Measurements from ENCODE around the gene SUGCT.

Gene SUGCT

GRCh38 chr7:40569326-40569725, 434.5 kb downstream of the SUGCT start:
- no peak for DNase-seq
- Histone ChIP-seq H3K4me3 (ENCODE audit: low read depth, low read length) (no peak overlapping the region), H3K27me3 (no peaks in the 10 kb centered on the region), H3K4me1 (peaks cover 9% of the 10 kb centered on the region), H3K36me3 (no peaks in the 10 kb centered on the region; the same call in 1 of the 2 replicates), H3K9me3 (no peaks in the 10 kb centered on the region)
- TF ChIP-seq CTCF (IDR thresholded peaks at IDR 0.05; ENCODE audit: low read depth, low read length): no peak

- Histone ChIP-seq H3K4me3 (ENCODE audit: low read depth, low read length) (no peak overlapping the region), H3K36me3 (no peaks in the 10 kb centered on the region; the same call in 1 of the 2 replicates), H3K27me3 (no peaks in the 10 kb centered on the region), H3K4me1 (peaks cover 9% of the 10 kb centered on the region), H3K9me3 (no peaks in the 10 kb centered on the region)
- no peak for DNase-seq
- TF ChIP-seq CTCF (IDR thresholded peaks at IDR 0.05; ENCODE audit: low read depth, low read length): no peak
Measured at GRCh38 chr7:40570223-40570622, 435.4 kb downstream of the SUGCT start.

- H3K36me3 ChIP-seq: no peaks in the 10 kb centered on the region; the same call in 1 of the 2 replicates
- DNase-seq: no peak
- no peaks in the 10 kb centered on the region for H3K9me3 ChIP-seq
- H3K4me1 ChIP-seq: peaks cover 9% of the 10 kb centered on the region
- H3K27me3 ChIP-seq: no peaks in the 10 kb centered on the region
- H3K4me3 ChIP-seq (ENCODE audit: low read depth, low read length): no peak overlapping the region
- TF ChIP-seq CTCF (IDR thresholded peaks at IDR 0.05; ENCODE audit: low read depth, low read length): no peak
Measured at GRCh38 chr7:40571796-40572195, 437.0 kb downstream of the SUGCT start.

GRCh38 chr7:40572810-40573465, 438.1 kb downstream of the SUGCT start:
- no peak for TF ChIP-seq CTCF (IDR thresholded peaks at IDR 0.05; ENCODE audit: low read depth, low read length)
- DNase-seq: no peak
- H3K9me3 ChIP-seq: no peaks in the 10 kb centered on the region
- H3K27me3 ChIP-seq: no peaks in the 10 kb centered on the region
- no peak overlapping the region for H3K4me3 ChIP-seq (ENCODE audit: low read depth, low read length)
- no peaks in the 10 kb centered on the region for H3K36me3 ChIP-seq
- peaks cover 9% of the 10 kb centered on the region for H3K4me1 ChIP-seq

GRCh38 chr7:40579401-40579800, 444.6 kb downstream of the SUGCT start:
- no peaks in the 10 kb centered on the region for H3K9me3 ChIP-seq
- TF ChIP-seq CTCF (IDR thresholded peaks at IDR 0.05; ENCODE audit: low read depth, low read length): no peak
- DNase-seq: no peak

GRCh38 chr7:40580776-40581175, 446.0 kb downstream of the SUGCT start:
- Histone ChIP-seq H3K9me3 (no peaks in the 10 kb centered on the region), H3K27me3 (no peaks in the 10 kb centered on the region), H3K36me3 (no peaks in the 10 kb centered on the region), H3K4me1 (no peaks in the 10 kb centered on the region), H3K4me3 (ENCODE audit: low read depth, low read length) (no peak overlapping the region)
- TF ChIP-seq CTCF (IDR thresholded peaks at IDR 0.05; ENCODE audit: low read depth, low read length): no peak
- DNase-seq: no peak

More at GRCh38 chr7:40579401-40579800, 444.6 kb downstream of the SUGCT start:
- Histone ChIP-seq H3K36me3 (no peaks in the 10 kb centered on the region), H3K27me3 (no peaks in the 10 kb centered on the region), H3K4me1 (no peaks in the 10 kb centered on the region), H3K4me3 (ENCODE audit: low read depth, low read length) (no peak overlapping the region)

All from BE2C (cell line).